ENCODE measurements around the gene CHD3. TPM values are rescaled to one million over a fixed set of nuclear protein-coding genes. Genes with fewer than 3 reads are reported as not detected.

Gene CHD3
- total and polyA plus RNA-seq, 2 of the 13 experiments (the other 11 are each of a cell fraction or from before 2014, with no cell fraction given), result 2.7 to 3.7 TPM

GRCh38 chr17:7841915-7842379 lies 46.6 kb upstream of the CHD3 start (continued):
- TF ChIP-seq ZNF691 (CRISPR knock-in tag; IDR thresholded peaks at IDR 0.05; ENCODE audit: borderline replicate concordance, low read depth), result peak; percentile 60; the same call in 1 of the 2 replicates
- peak; percentile 27; the same call in 1 of the 2 replicates for TF ChIP-seq SAFB2 (CRISPR knock-in tag; IDR thresholded peaks at IDR 0.05; ENCODE audit: borderline replicate concordance, low read depth)
- 0 out of 2 replicates have a peak, but pooled peaks have one; percentile 26 for TF ChIP-seq ZNF558 (CRISPR knock-in tag; IDR thresholded peaks at IDR 0.05; ENCODE audit: borderline replicate concordance)
- TF ChIP-seq DMTF1 (CRISPR knock-in tag; IDR thresholded peaks at IDR 0.05), result peak; percentile 93; the same call in 1 of the 2 replicates
- TF ChIP-seq XRCC5 (optimal IDR thresholded peaks at IDR 0.05; ENCODE audit: low read length), result peak; percentile 10
- no peak for TF ChIP-seq ZNF776 (CRISPR knock-in tag; IDR thresholded peaks at IDR 0.05)
- TF ChIP-seq ZFY (CRISPR knock-in tag; IDR thresholded peaks at IDR 0.05), result peak; percentile 53
- peak; percentile 57 to 62; a peak in 3 of 4 replicates for TF ChIP-seq POLR2A (IDR thresholded peaks at IDR 0.05; ENCODE audit: insufficient read depth in 1 of 2, low read depth in 2 of 2, low read length in 2 of 2)
- no peak; the same call in 1 of the 2 replicates for TF ChIP-seq NRL (CRISPR knock-in tag; IDR thresholded peaks at IDR 0.05; ENCODE audit: borderline replicate concordance)
- no peak for TF ChIP-seq ZNF317 (CRISPR knock-in tag; IDR thresholded peaks at IDR 0.05)
- 0 out of 2 replicates have a peak, but pooled peaks have one; percentile 15 for TF ChIP-seq IKZF5 (CRISPR knock-in tag; IDR thresholded peaks at IDR 0.05)
- TF ChIP-seq ISL2 (CRISPR knock-in tag; IDR thresholded peaks at IDR 0.05), result peak; percentile 25; the same call in 1 of the 2 replicates
- TF ChIP-seq ZNF777 (CRISPR knock-in tag; IDR thresholded peaks at IDR 0.05), result peak; percentile 34; the same call in 1 of the 2 replicates
- 0 out of 2 replicates have a peak, but pooled peaks have one; percentile 64 for TF ChIP-seq ZNF510 (CRISPR knock-in tag; IDR thresholded peaks at IDR 0.05; ENCODE audit: low read depth)
- TF ChIP-seq ARNT (IDR thresholded peaks at IDR 0.05), result no peak
- peak; percentile 87 for TF ChIP-seq ARID4A (CRISPR knock-in tag; IDR thresholded peaks at IDR 0.05; ENCODE audit: borderline replicate concordance)
- 0 out of 2 replicates have a peak, but pooled peaks have one; percentile 2 for TF ChIP-seq MIXL1 (CRISPR knock-in tag; IDR thresholded peaks at IDR 0.05)
- TF ChIP-seq SP4 (CRISPR knock-in tag; IDR thresholded peaks at IDR 0.05), result peak; percentile 71
- no peak for TF ChIP-seq NCOA5 (CRISPR knock-in tag; IDR thresholded peaks at IDR 0.05)
- TF ChIP-seq POGK (CRISPR knock-in tag; conservative IDR thresholded peaks at IDR 0.05), result peak; percentile 47; the same call in 1 of the 2 replicates
- no peak for TF ChIP-seq FLYWCH1 (CRISPR knock-in tag; IDR thresholded peaks at IDR 0.05)
